MM.1S (cell line): Measurements from ENCODE around the gene IPO9.

Experiments
- DNase-seq: peaks from one replicate; pipeline ENCODE4 v3.0.0-alpha.2; 2015
- H2AFZ ChIP-seq: fragments of 300-600 bp; sonication (generic); 2 replicates; pipeline ENCODE4 v1.6.0; 2016; ENCODE audit warnings: antibody characterized with exemption, low read length
- H3F3A ChIP-seq: fragments of 300-600 bp; sonication (generic); 2 replicates; pipeline ENCODE4 v1.6.1; 2016; ENCODE audit warnings: mild to moderate bottlenecking, antibody characterized with exemption, low read length, moderate library complexity, mixed read lengths; ENCODE audit not compliant: insufficient read depth
- H3K27ac ChIP-seq: fragments of 300-600 bp; sonication (generic); 2 replicates; pipeline ENCODE4 v1.5.1; 2016; ENCODE audit warnings: mild to moderate bottlenecking, low read length
- H3K27me3 ChIP-seq: fragments of 300-600 bp; sonication (generic); replicated peaks from 2 replicates; pipeline ENCODE4 v1.6.0; 2016; ENCODE audit warnings: low read length; ENCODE audit not compliant: insufficient read depth
- H3K36me3 ChIP-seq: fragments of 300-600 bp; sonication (generic); replicated peaks from 2 replicates; pipeline ENCODE4 v1.6.1; 2016; ENCODE audit warnings: mild to moderate bottlenecking, low read length, mixed read lengths; ENCODE audit not compliant: insufficient read depth
- H3K4me1 ChIP-seq: fragments of 300-600 bp; sonication (generic); 2 replicates; pipeline ENCODE4 v1.6.1; 2016; ENCODE audit warnings: low read length, mixed read lengths
- H3K4me2 ChIP-seq: fragments of 300-600 bp; sonication (generic); 2 replicates; pipeline ENCODE4 v1.6.0; 2016; ENCODE audit warnings: low read depth, low read length
- H3K4me3 ChIP-seq: fragments of 300-600 bp; sonication (generic); 2 replicates; pipeline ENCODE4 v1.5.1; 2016; ENCODE audit warnings: low read length, mixed read lengths
- H3K79me2 ChIP-seq: fragments of 300-600 bp; sonication (generic); 2 replicates; pipeline ENCODE4 v1.6.1; 2016; ENCODE audit warnings: mixed run types, low read length, mixed read lengths
- H3K9ac ChIP-seq: fragments of 300-600 bp; sonication (generic); 2 replicates; pipeline ENCODE4 v1.6.1; 2016; ENCODE audit warnings: low read length, mixed read lengths
- H3K9me2 ChIP-seq: fragments of 300-600 bp; sonication (generic); replicated peaks from 2 replicates; pipeline ENCODE4 v1.6.1; 2016; ENCODE audit warnings: mild to moderate bottlenecking, low read length, mixed read lengths; ENCODE audit not compliant: insufficient read depth
- H3K9me3 ChIP-seq: fragments of 300-600 bp; sonication (generic); replicated peaks from 2 replicates; pipeline ENCODE4 v1.6.1; 2016; ENCODE audit warnings: mild to moderate bottlenecking, low read length, mixed read lengths; ENCODE audit not compliant: insufficient read depth
- H4K20me1 ChIP-seq: fragments of 300-600 bp; sonication (generic); 2 replicates; pipeline ENCODE4 v1.6.1; 2016; ENCODE audit warnings: mild to moderate bottlenecking, low read length, moderate library complexity, mixed read lengths; ENCODE audit not compliant: insufficient read depth
- CTCF ChIP-seq: fragments of 300-600 bp; sonication (generic); IDR thresholded peaks from 2 replicates; pipeline ENCODE4 v1.5.1; 2016; ENCODE audit warnings: antibody characterized with exemption, low read length, mixed read lengths
- EZH2 ChIP-seq: fragments of 300-600 bp; sonication (generic); optimal IDR thresholded peaks from 2 replicates; pipeline ENCODE3; 2017; ENCODE audit warnings: low read depth, mild to moderate bottlenecking, antibody characterized with exemption, low read length, mixed read lengths
- EZH2phosphoT487 ChIP-seq: fragments of 300-600 bp; sonication (generic); IDR thresholded peaks from 2 replicates; pipeline ENCODE4 v1.6.1; 2018; ENCODE audit warnings: antibody characterized with exemption, low read length

IPO9 gene

GRCh38 chr1:201816309-201816854 is 12.6 kb upstream of the IPO9 start:
- no peak for DNase-seq
- no peak overlapping the region for H2AFZ ChIP-seq
- H3K27ac ChIP-seq = no peak overlapping the region
- H3K9me3 ChIP-seq = no peaks in the 10 kb centered on the region
- TF ChIP-seq CTCF = no peak
- no peak for TF ChIP-seq EZH2phosphoT487
- no peak for TF ChIP-seq EZH2
- H3K9ac ChIP-seq = no peak overlapping the region
- no peaks in the 10 kb centered on the region for H3K79me2 ChIP-seq
- no peak overlapping the region for H3K4me3 ChIP-seq
- H3K9me2 ChIP-seq = no peaks in the 10 kb centered on the region
- H3K27me3 ChIP-seq = no peaks in the 10 kb centered on the region
- H3F3A ChIP-seq = no peaks in the 10 kb centered on the region
- no peaks in the 10 kb centered on the region for H3K36me3 ChIP-seq
- H3K4me2 ChIP-seq = no peak overlapping the region
- H3K4me1 ChIP-seq = no peaks in the 10 kb centered on the region
- no peaks in the 10 kb centered on the region for H4K20me1 ChIP-seq

- Histone ChIP-seq H3K4me2 (no peak overlapping the region), H2AFZ (no peak overlapping the region), H3K4me1 (no peaks in the 10 kb centered on the region), H3F3A (no peaks in the 10 kb centered on the region), H3K9me3 (no peaks in the 10 kb centered on the region), H3K9me2 (no peaks in the 10 kb centered on the region), H3K27ac (no peak overlapping the region), H3K4me3 (no peak overlapping the region), H3K79me2 (no peaks in the 10 kb centered on the region), H3K9ac (no peak overlapping the region), H4K20me1 (no peaks in the 10 kb centered on the region), H3K27me3 (no peaks in the 10 kb centered on the region), H3K36me3 (no peaks in the 10 kb centered on the region)
- no peak for DNase-seq
- TF ChIP-seq EZH2 (no peak), CTCF (no peak), EZH2phosphoT487 (no peak)
These were observed 9.8 kb upstream of the IPO9 start for GRCh38 chr1:201818971-201819750.

- Histone ChIP-seq H3K9me2 (no peaks in the 10 kb centered on the region), H3K27me3 (no peaks in the 10 kb centered on the region), H3F3A (no peaks in the 10 kb centered on the region), H3K36me3 (no peaks in the 10 kb centered on the region), H3K9ac (no peak overlapping the region), H3K79me2 (no peaks in the 10 kb centered on the region), H2AFZ (no peak overlapping the region), H3K4me2 (no peak overlapping the region), H3K9me3 (no peaks in the 10 kb centered on the region), H4K20me1 (no peaks in the 10 kb centered on the region), H3K4me1 (no peaks in the 10 kb centered on the region), H3K27ac (no peak overlapping the region), H3K4me3 (no peak overlapping the region)
- no peak for DNase-seq
- TF ChIP-seq EZH2 (no peak), EZH2phosphoT487 (no peak), CTCF (no peak)
These were observed 8.5 kb upstream of the IPO9 start for GRCh38 chr1:201820413-201820812.
